ENCODE measurements around the gene COG2.

DNA sequence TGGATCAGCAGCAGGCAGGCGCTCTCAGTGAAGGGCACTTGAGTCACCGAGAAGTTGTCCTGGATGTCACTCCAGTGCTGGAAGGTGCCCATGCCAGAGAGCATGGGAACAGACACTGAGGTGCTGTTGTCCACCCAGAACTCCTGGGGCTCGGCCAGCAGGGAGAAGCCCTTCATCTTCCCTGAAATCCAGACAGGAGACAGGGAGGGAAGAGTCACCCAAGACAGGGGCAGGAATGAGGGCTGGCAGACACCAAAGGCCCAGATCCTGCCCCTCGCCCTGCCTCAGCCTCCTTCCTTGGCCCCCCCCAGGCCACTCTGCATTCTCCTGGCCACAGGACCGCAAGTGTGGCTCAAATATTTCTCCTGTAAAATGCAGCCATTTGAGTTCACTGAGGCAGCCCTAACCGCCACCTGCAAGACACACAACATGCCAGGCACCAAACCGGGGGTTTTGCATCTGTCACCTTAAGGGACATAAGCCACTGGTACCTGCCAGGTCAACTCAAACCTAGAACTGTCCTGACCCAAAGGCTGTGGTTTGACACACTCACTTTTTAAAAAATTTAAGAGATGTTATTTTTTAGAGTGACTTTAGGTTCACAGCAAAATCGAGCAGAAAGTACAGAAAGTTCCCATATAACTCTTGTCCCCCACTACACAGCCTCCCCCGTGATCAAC lies 63.9 kb downstream of the COG2 start:
- no peak for TF ChIP-seq CTCF (IDR thresholded peaks at IDR 0.05)
- no peak for TF ChIP-seq POLR2A (IDR thresholded peaks at IDR 0.05)
- TF ChIP-seq EP300 (IDR thresholded peaks at IDR 0.05), result no peak
- no peak for TF ChIP-seq POLR2AphosphoS5 (IDR thresholded peaks at IDR 0.05)
